Left lung (tissue), 10 donors: ENCODE data around the gene DAGLA. TPM values are rescaled to one million over a fixed set of nuclear protein-coding genes. Genes with fewer than 3 reads are reported as not detected.
"Not testable (repeated sequence)": the region's sequence is repeated elsewhere in the genome, so short reads cannot be mapped to it uniquely, and the experiment has no call there.

Experiments
- ATAC-seq: fragments of 200-7000 bp; cut with Tn5 transposase; one replicate; pipeline ENCODE4 v1.9.1; 2020; ENCODE audit warnings: moderate library complexity
- DNase-seq, 4 donors: peaks; one replicate each; pipeline ENCODE4 v3.0.0-alpha.2; 2013 to 2020
- H3K27ac ChIP-seq, 2 donors: fragments of 200-600 bp; sonication (generic) in 1 of 2; one replicate each; pipeline versions ENCODE4 v1.5.0 to v1.8.0; 2020 to 2021
- H3K27me3 ChIP-seq, 2 donors: fragments of 200-600 bp; sonication (generic) in 1 of 2; one replicate each; pipeline versions ENCODE4 v1.5.0 to v1.8.0; 2020 to 2021
- H3K36me3 ChIP-seq, 2 donors: fragments of 200-600 bp; sonication (generic) in 1 of 2; one replicate each; pipeline versions ENCODE4 v1.5.0 to v1.8.0; 2020 to 2021
- H3K4me1 ChIP-seq, 2 donors: fragments of 200-600 bp; one replicate each; pipeline ENCODE4 v1.8.0; 2021
- H3K4me3 ChIP-seq, 2 donors: fragments of 200-600 bp; sonication (generic) in 1 of 2; one replicate each; pipeline versions ENCODE4 v1.5.0 to v1.8.0; 2020 to 2021; ENCODE audit warnings: mild to moderate bottlenecking in 1 of 2
- H3K9me3 ChIP-seq, 2 donors: fragments of 200-600 bp; sonication (generic) in 1 of 2; one replicate each; pipeline versions ENCODE4 v1.5.0 to v1.8.0; 2020 to 2021
- CTCF ChIP-seq, 2 donors: fragments of 200-600 bp; sonication (generic) in 1 of 2; IDR thresholded peaks; one replicate each; pipeline versions ENCODE4 v1.5.0 to v1.8.0; 2021; ENCODE audit warnings: antibody characterized with exemption in 2 of 2
- intact Hi-C, 2 donors: fragments of 100-400 bp; cut with DNase I; formaldehyde crosslinking; loops; one replicate each; pipeline versions ENCODE4 v1.11.2 to v1.14.2; 2022
- polyA plus RNA-seq, 6 donors: library from polyadenylated mRNA; unstranded; fragments of 120-200 nt; gene quantifications; one replicate each; pipeline ENCODE4 v1.2.1, GENCODE V29; 2013; ENCODE audit not compliant: insufficient read length in 6 of 6
- total RNA-seq, 2 donors: library from RNA; stranded (reverse); fragmentation: NEBNext Ultra II Directional; extraction: Animal tissue kit (Norgen Biotek cat#: 25700); gene quantifications; one replicate each; pipeline ENCODE4 v1.2.1, GENCODE V29; 2021
- donor health status: DM: no; HTN: yes; CAD: no.
- donor health status: DM: no; HTN: no; CAD: no.

DAGLA gene
- total and polyA plus RNA-seq, 8 donors: 2.2 to 4.3 (median 3.8) TPM

GRCh38 chr11:61647529-61647928 is 32.7 kb upstream of the DAGLA start:
- no peaks in the 10 kb centered on the region for H3K27me3 ChIP-seq
- H3K27ac ChIP-seq: no peak overlapping the region
- peaks cover 0 to 5% of the 10 kb centered on the region in 2 donors for H3K4me1 ChIP-seq
- no peaks in the 10 kb centered on the region for H3K9me3 ChIP-seq
- DNase-seq (no peak), ATAC-seq (no peak)
- intact Hi-C loops: no loop called here
- H3K36me3 ChIP-seq: no peaks in the 10 kb centered on the region
- no peak for TF ChIP-seq CTCF (IDR thresholded peaks at IDR 0.05)
- no peak overlapping the region for H3K4me3 ChIP-seq

- intact Hi-C loops: no loop called here
- H3K36me3 ChIP-seq: no peaks in the 10 kb centered on the region
- H3K27ac ChIP-seq: no peak overlapping the region
- peaks cover 0 to 13% of the 10 kb centered on the region in 2 donors for H3K4me1 ChIP-seq
- no peak overlapping the region for H3K4me3 ChIP-seq
- peaks cover 0 to 4% of the 10 kb centered on the region in 2 donors for H3K27me3 ChIP-seq
- H3K9me3 ChIP-seq: no peaks in the 10 kb centered on the region
- DNase-seq (no peak), ATAC-seq (no peak)
- TF ChIP-seq CTCF (IDR thresholded peaks at IDR 0.05): no peak
Observed at GRCh38 chr11:61650781-61651571, 29.2 kb upstream of the DAGLA start.

- no peak for TF ChIP-seq CTCF (IDR thresholded peaks at IDR 0.05)
- DNase-seq (no peak), ATAC-seq (no peak)
- H3K4me3 ChIP-seq: no peak overlapping the region
- H3K9me3 ChIP-seq: no peaks in the 10 kb centered on the region
- peaks cover 0 to 13% of the 10 kb centered on the region in 2 donors for H3K4me1 ChIP-seq
- H3K27ac ChIP-seq: no peak overlapping the region
- H3K27me3 ChIP-seq: peaks cover 0 to 4% of the 10 kb centered on the region in 2 donors
- intact Hi-C loops: no loop called here
- H3K36me3 ChIP-seq: no peaks in the 10 kb centered on the region
Observed at GRCh38 chr11:61652135-61652534, 28.1 kb upstream of the DAGLA start.

- Histone ChIP-seq H3K36me3 (no peaks in the 10 kb centered on the region), H3K27ac (peak overlapping the region in 1 of 2 donors; percentile 11), H3K27me3 (peaks cover 0 to 4% of the 10 kb centered on the region in 2 donors), H3K4me3 (no peak overlapping the region), H3K9me3 (no peaks in the 10 kb centered on the region), H3K4me1 (peaks cover 0 to 13% of the 10 kb centered on the region in 2 donors)
- ATAC-seq: peak; percentile 71
- intact Hi-C loops: no loop called here
- DNase-seq: peak in 1 of 4 donors; percentile 62
- TF ChIP-seq CTCF (IDR thresholded peaks at IDR 0.05): no peak
Observed at GRCh38 chr11:61654397-61654829, 25.8 kb upstream of the DAGLA start.

- H3K27me3 ChIP-seq, ATAC-seq, H3K4me3 ChIP-seq, H3K9me3 ChIP-seq, DNase-seq, H3K27ac ChIP-seq, H3K36me3 ChIP-seq, intact Hi-C loops: not testable (repeated sequence)
- peaks cover 0 to 13% of the 10 kb centered on the region in 2 donors for H3K4me1 ChIP-seq
Observed at GRCh38 chr11:61655266-61656159, 24.7 kb upstream of the DAGLA start.
